ENCODE data around the gene PRRT2. TPM values are rescaled to one million over a fixed set of nuclear protein-coding genes. Genes with fewer than 3 reads are reported as not detected.

The PRRT2 gene
- total and polyA plus RNA-seq, 10 of the 15 experiments (the other 5 are each of a cell fraction or from before 2014, with no cell fraction given), result 0.08 to 0.49 (median 0.12) TPM; not detected in 4

- CTCF ChIA-PET, result interaction anchor here (0.8 to 1.0 kb wide), 2 partner anchors 30 to 57 kb away, joined by 3 read pairs; partner anchors contain the start of gene PRRT2
- Histone ChIP-seq H3K79me2 (ENCODE audit: control insufficient read depth, insufficient read depth, low read length) (no peaks in the 10 kb centered on the region), H3K4me1 (ENCODE audit: control insufficient read depth, insufficient read depth, low read length) (no peaks in the 10 kb centered on the region), H2AFZ (ENCODE audit: control insufficient read depth, low read depth, low read length) (no peak overlapping the region), H3K27ac (ENCODE audit: control insufficient read depth, insufficient read depth) (no peak overlapping the region), H4K20me1 (ENCODE audit: control insufficient read depth, insufficient read depth) (no peaks in the 10 kb centered on the region), H3K4me3 (no peak overlapping the region), H3K9me3 (replicated peaks; ENCODE audit: control insufficient read depth, insufficient read depth, low read length) (no peaks in the 10 kb centered on the region), H3K27me3 (replicated peaks in 1 of 2; ENCODE audit: control insufficient read depth in 2 of 2, insufficient read depth in 2 of 2, low read length in 1 of 2) (no peaks in the 10 kb centered on the region), H3K36me3 (ENCODE audit: control insufficient read depth in 2 of 2, insufficient read depth in 2 of 2, low read length in 1 of 2) (peaks cover 3 to 6% of the 10 kb centered on the region in 2 experiments; a peak in 3 of 4 replicates), H3K9ac (ENCODE audit: control insufficient read depth, insufficient read depth, low read length) (no peak overlapping the region), H3K4me2 (ENCODE audit: control insufficient read depth, insufficient read depth) (no peak overlapping the region)
- no peak for FAIRE-seq
- DNase-seq (ENCODE audit: low read depth, low spot score), result no peak
- POLR2A ChIA-PET, result interaction anchor here (0.5 to 1.0 kb wide), 3 partner anchors 25 to 170 kb away, joined by 3 to 5 read pairs (median 5); no protein-coding TSS in a partner anchor
- WGBS (ENCODE audit: insufficient coverage, insufficient replicate concordance, low lambda C conversion rate, missing lambda C conversion rate), result 97% methylated on average over 9 of the region's 9 CpGs
- RAD21 ChIA-PET (ENCODE audit: unreplicated experiment), result interaction anchor here (0.6 kb wide), 1 partner anchor 148 kb away, joined by 3 read pairs; no protein-coding TSS in a partner anchor
- BruUV-seq (replicated peaks), result no TSS peak
- SMC1A ChIA-PET (ENCODE audit: uncharacterized antibody, unreplicated experiment), result interaction anchor here (0.6 to 1.2 kb wide), 2 partner anchors 24 to 912 kb away, joined by 3 read pairs; no protein-coding TSS in a partner anchor
- intact Hi-C loops (cut with micrococcal nuclease; ENCODE audit: unreplicated experiment), result no loop called here
- no peak for TF ChIP-seq ZZZ3 (IDR thresholded peaks at IDR 0.05; ENCODE audit: control insufficient read depth, insufficient read length, low read depth)
- no peak for TF ChIP-seq SP1 (IDR thresholded peaks at IDR 0.05; ENCODE audit: low read depth, low read length)
- no peak for TF ChIP-seq DPF2 (IDR thresholded peaks at IDR 0.05)
- TF ChIP-seq JUND (IDR thresholded peaks at IDR 0.05; ENCODE audit: low read depth, low read length), result no peak
- no peak for TF ChIP-seq E4F1 (IDR thresholded peaks at IDR 0.05; ENCODE audit: borderline replicate concordance, partially characterized antibody)
- no peak for TF ChIP-seq ETV6 (conservative IDR thresholded peaks at IDR 0.05 in 1 of 2, IDR thresholded peaks at IDR 0.05 in 1 of 2; ENCODE audit: borderline replicate concordance in 1 of 2, low read depth in 1 of 2)
- in situ Hi-C loops (cut with MboI), result no loop called here
- ATAC-seq, result peak; percentile 57; the same call in 2 of the 3 replicates
Measured at GRCh38 chr16:29842732-29843346, 30.8 kb downstream of the PRRT2 start.

Measured in GM12878 (cell line).